RWPE1 (cell line): ENCODE data around the gene SYT7.

Source experiments
- CTCF ChIA-PET: fragments of 350-600 bp; sonication (Branson Sonifier 250); formaldehyde crosslinking; extraction: SDS; loops from one replicate; lab custom pipeline; 2021; lab: Yijun Ruan, JAX
- POLR2A ChIA-PET: fragments of 400-600 bp; formaldehyde crosslinking; extraction: SDS; loops from one replicate; lab custom pipeline; 2020; ENCODE audit warnings: antibody characterized with exemption; ENCODE audit not compliant: low non-redundant PET; lab: Yijun Ruan, JAX
- DNase-seq: peaks from one replicate; pipeline ENCODE4 v3.0.0; 2012; ENCODE audit warnings: low spot score
- H3K27ac ChIP-seq: fragments of 450-650 bp; 2 replicates; pipeline ENCODE4 v1.5.1; 2017
- CTCF ChIP-seq: fragments of 450-650 bp; conservative IDR thresholded peaks from 2 replicates; pipeline ENCODE4 v1.5.1; 2017; ENCODE audit warnings: low read depth, mild to moderate bottlenecking

Gene SYT7

GRCh38 chr11:61477727-61478148, 103.1 kb downstream of the SYT7 start:
- ChIA-PET CTCF (interaction anchor here (0.5 to 4.8 kb wide), 23 partner anchors 8 to 254 kb away, joined by 3 to 42 read pairs (median 4); partner anchors contain the start of genes LRRC10B and SYT7), POLR2A (no interaction called here)
- peak; percentile 91 for TF ChIP-seq CTCF
- H3K27ac ChIP-seq, result no peak overlapping the region
- DNase-seq, result peak; percentile 53

GRCh38 chr11:61477126-61477525, 103.8 kb downstream of the SYT7 start:
- H3K27ac ChIP-seq, result no peak overlapping the region
- DNase-seq, result no peak
- TF ChIP-seq CTCF, result no peak
- ChIA-PET CTCF (interaction anchor here (0.5 to 4.8 kb wide), 20 partner anchors 11 to 256 kb away, joined by 3 to 42 read pairs (median 4); partner anchors contain the start of genes LRRC10B and SYT7), POLR2A (no interaction called here)

- no peak for DNase-seq
- POLR2A ChIA-PET, result no interaction called here
- CTCF ChIA-PET, result interaction anchor here (0.5 to 4.8 kb wide), 9 partner anchors 22 to 257 kb away, joined by 3 to 42 read pairs (median 4); partner anchors contain the start of gene LRRC10B
- no peak overlapping the region for H3K27ac ChIP-seq
- TF ChIP-seq CTCF, result no peak
Observed at GRCh38 chr11:61476371-61476770, 104.5 kb downstream of the SYT7 start.

GRCh38 chr11:61475433-61475832, 105.4 kb downstream of the SYT7 start:
- ChIA-PET POLR2A (no interaction called here), CTCF (interaction anchor here (0.9 to 4.8 kb wide), 4 partner anchors 29 to 163 kb away, joined by 4 to 42 read pairs (median 8); partner anchors contain the start of gene LRRC10B)
- TF ChIP-seq CTCF, result no peak

GRCh38 chr11:61474013-61474643, 106.7 kb downstream of the SYT7 start:
- no peak overlapping the region for H3K27ac ChIP-seq
- ChIA-PET CTCF (interaction anchor here (4.8 kb wide), 1 partner anchor 43 kb away, joined by 42 read pairs; no protein-coding TSS in a partner anchor), POLR2A (no interaction called here)
- no peak for DNase-seq
- TF ChIP-seq CTCF, result no peak

More at GRCh38 chr11:61475433-61475832, 105.4 kb downstream of the SYT7 start:
- DNase-seq, result no peak
- H3K27ac ChIP-seq, result no peak overlapping the region

- ChIA-PET CTCF (interaction anchor here (0.6 kb wide), 1 partner anchor 165 kb away, joined by 3 read pairs; no protein-coding TSS in a partner anchor), POLR2A (interaction anchor here (0.6 kb wide), 1 partner anchor 165 kb away, joined by 6 read pairs; no protein-coding TSS in a partner anchor)
- no peak for DNase-seq
- no peak overlapping the region for H3K27ac ChIP-seq
- TF ChIP-seq CTCF, result no peak
Observed at GRCh38 chr11:61473370-61474012, 107.4 kb downstream of the SYT7 start.
